ENCODE data around the gene WDR55. TPM values are rescaled to one million over a fixed set of nuclear protein-coding genes. Genes with fewer than 3 reads are reported as not detected.

Gene WDR55
- total and polyA plus RNA-seq, 8 donors, result 10.2 to 19.2 (median 12.1) TPM

- peak overlapping the region in 1 of 4 donors; percentile 65 for H3K4me3 ChIP-seq
- WGBS, 2 donors, result 71 to 76% methylated on average over 2 of the region's 2 CpGs
- no peak for ATAC-seq
- DNase-seq, result no peak
- TF ChIP-seq CTCF (IDR thresholded peaks at IDR 0.05), result no peak
- FAIRE-seq, result no peak
- intact Hi-C loops (cut with DNase I), result loop anchor here in 2 of 3 donors (10.0 kb wide), 2 partner anchors 66 to 266 kb away; partner anchors contain the start of genes APBB3 (in 1 of the 2), SLC35A4 (in 1 of the 2) and SLC4A9 (in 1 of the 2)
- no peaks in the 10 kb centered on the region for H3K9me3 ChIP-seq
- no peaks in the 10 kb centered on the region for H3K27me3 ChIP-seq
- H3K27ac ChIP-seq, result peak overlapping the region in 2 of 4 donors; percentile 68 to 75
- H3K4me1 ChIP-seq, result peaks cover 0 to 8% (median 0%) of the 10 kb centered on the region in 3 donors
- no peaks in the 10 kb centered on the region for H3K36me3 ChIP-seq
These were observed 34.2 kb upstream of the WDR55 start for GRCh38 chr5:140630292-140631035.

- FAIRE-seq (no peak), ATAC-seq (no peak), DNase-seq (no peak)
- 96% methylated on average over 4 of the region's 4 CpGs for WGBS, 2 donors
- no peaks in the 10 kb centered on the region for H3K9me3 ChIP-seq
- peak overlapping the region in 1 of 4 donors; percentile 65 for H3K4me3 ChIP-seq
- peaks cover 0 to 8% (median 0%) of the 10 kb centered on the region in 3 donors for H3K4me1 ChIP-seq
- H3K27me3 ChIP-seq, result no peaks in the 10 kb centered on the region
- no peak for TF ChIP-seq CTCF (IDR thresholded peaks at IDR 0.05)
- peak overlapping the region in 2 of 4 donors; percentile 68 to 75 for H3K27ac ChIP-seq
- intact Hi-C loops (cut with DNase I), result loop anchor here in 2 of 3 donors (10.0 kb wide), 2 partner anchors 66 to 266 kb away; partner anchors contain the start of genes APBB3 (in 1 of the 2), SLC35A4 (in 1 of the 2) and SLC4A9 (in 1 of the 2)
- no peaks in the 10 kb centered on the region for H3K36me3 ChIP-seq
These were observed 33.7 kb upstream of the WDR55 start for GRCh38 chr5:140631036-140631417.

- DNase-seq (peak in 5 of 6 donors; percentile 43 to 78 (median 65)), FAIRE-seq (no peak), ATAC-seq (peak; percentile 70 to 80 (median 76))
- Histone ChIP-seq H3K4me3 (peak overlapping the region; percentile 28 to 65 (median 42)), H3K27ac (peak overlapping the region; percentile 33 to 75 (median 62)), H3K36me3 (no peaks in the 10 kb centered on the region), H3K27me3 (no peaks in the 10 kb centered on the region), H3K9me3 (no peaks in the 10 kb centered on the region), H3K4me1 (peaks cover 0 to 8% (median 0%) of the 10 kb centered on the region in 3 donors)
- WGBS, 2 donors, result 2 to 4% methylated on average over 36 of the region's 36 CpGs
- no peak for TF ChIP-seq CTCF (IDR thresholded peaks at IDR 0.05)
- intact Hi-C loops (cut with DNase I), result loop anchor here in 2 of 3 donors (10.0 kb wide), 2 partner anchors 67 to 267 kb away; partner anchors contain the start of genes APBB3 (in 1 of the 2), SLC35A4 (in 1 of the 2) and SLC4A9 (in 1 of the 2)
These were observed 32.8 kb upstream of the WDR55 start for GRCh38 chr5:140631831-140632365.

DNA sequence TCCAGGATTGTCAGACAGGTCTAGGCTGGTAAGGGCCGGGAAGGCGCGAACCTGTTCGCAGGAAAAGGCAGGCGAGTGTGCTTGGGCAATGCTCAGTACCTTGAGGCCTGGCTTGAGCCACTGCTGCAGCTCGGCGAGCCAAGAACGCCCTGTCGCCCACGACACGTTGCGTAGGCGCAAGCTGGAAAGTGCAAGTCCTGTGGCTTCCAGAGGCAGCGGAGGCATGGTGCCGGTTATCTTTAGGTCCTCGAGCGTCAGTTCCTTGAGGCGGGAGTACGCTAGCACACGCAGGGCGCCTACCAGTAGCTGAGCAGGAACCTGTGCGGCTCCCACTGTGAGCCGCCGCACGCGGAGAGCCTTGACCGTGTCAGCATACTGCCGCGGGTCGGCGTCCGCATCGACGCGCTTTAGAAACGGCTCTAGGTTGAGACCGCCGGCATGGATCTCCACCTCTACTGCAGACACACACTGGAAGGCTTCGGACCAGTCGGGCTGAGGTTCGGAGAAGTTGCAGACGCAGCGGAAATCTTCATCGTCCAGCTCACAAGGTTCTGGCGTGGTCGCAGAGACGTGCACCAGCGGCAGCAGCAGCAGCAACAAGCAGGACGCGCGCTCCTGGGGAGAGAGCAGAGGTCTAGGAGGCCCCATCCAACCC lies 32.2 kb upstream of the WDR55 start:
- peak in 5 of 6 donors; percentile 48 to 80 (median 59) for DNase-seq
- Histone ChIP-seq H3K4me3 (peak overlapping the region; percentile 28 to 65 (median 42)), H3K27ac (peak overlapping the region; percentile 33 to 75 (median 62)), H3K9me3 (no peaks in the 10 kb centered on the region), H3K27me3 (no peaks in the 10 kb centered on the region), H3K4me1 (peaks cover 0 to 8% (median 0%) of the 10 kb centered on the region in 3 donors), H3K36me3 (no peaks in the 10 kb centered on the region)
- intact Hi-C loops (cut with DNase I), result loop anchor here in 2 of 3 donors (10.0 kb wide), 2 partner anchors 68 to 268 kb away; partner anchors contain the start of genes APBB3 (in 1 of the 2), SLC35A4 (in 1 of the 2) and SLC4A9 (in 1 of the 2)
- ATAC-seq, result peak; percentile 65 to 78 (median 77)
- no peak for TF ChIP-seq CTCF (IDR thresholded peaks at IDR 0.05)
- WGBS, 2 donors, result 1% methylated on average over 51 of the region's 51 CpGs
- FAIRE-seq, result no peak
